C4-2B (cell line): ENCODE measurements around the gene TCN1.

Experiments
- H3K27ac ChIP-seq: fragments of 450-650 bp; 2 replicates; pipeline ENCODE4 v1.5.1; 2017
- ZFX ChIP-seq: fragments of 450-650 bp; IDR thresholded peaks from 2 replicates; pipeline ENCODE4 v1.6.1; 2017
- TF ChIP-seq, protein P1 (sequence below): fragments of 450-650 bp; conservative IDR thresholded peaks from 2 replicates; pipeline ENCODE4 v1.5.1; 2017; ENCODE audit warnings: mild to moderate bottlenecking

Gene TCN1

DNA sequence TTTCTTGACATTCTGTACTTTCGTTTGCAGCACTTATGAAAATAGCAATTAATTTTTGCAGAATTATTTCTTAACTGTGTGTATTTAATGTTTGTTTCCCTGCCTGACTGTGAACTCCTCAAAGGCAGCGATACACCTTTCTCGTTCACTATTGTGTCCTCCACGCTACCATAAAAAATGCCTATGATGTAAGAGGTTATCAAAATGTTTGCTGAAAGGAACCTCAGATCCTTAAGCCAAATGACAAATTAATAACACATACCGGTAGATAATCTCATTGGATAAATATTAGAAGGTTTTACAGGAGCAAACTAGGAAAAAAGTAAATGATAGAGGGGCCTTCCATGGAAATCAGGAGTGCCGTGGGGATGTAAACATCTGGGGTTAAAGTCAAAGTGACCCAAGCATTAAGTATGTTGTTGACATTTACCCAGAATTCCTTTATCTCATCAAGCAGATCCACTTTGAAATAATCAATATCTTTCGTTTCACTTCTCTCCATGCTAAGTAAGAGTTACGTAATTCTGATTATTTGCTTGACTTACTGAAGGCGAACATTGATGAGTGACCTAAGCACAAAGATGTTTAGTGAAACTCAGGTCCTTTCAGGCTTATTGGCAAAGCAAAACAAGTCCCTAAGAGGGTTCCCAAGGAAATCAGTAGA is 9.7 kb upstream of the TCN1 start:
- TF ChIP-seq, protein P1, sequence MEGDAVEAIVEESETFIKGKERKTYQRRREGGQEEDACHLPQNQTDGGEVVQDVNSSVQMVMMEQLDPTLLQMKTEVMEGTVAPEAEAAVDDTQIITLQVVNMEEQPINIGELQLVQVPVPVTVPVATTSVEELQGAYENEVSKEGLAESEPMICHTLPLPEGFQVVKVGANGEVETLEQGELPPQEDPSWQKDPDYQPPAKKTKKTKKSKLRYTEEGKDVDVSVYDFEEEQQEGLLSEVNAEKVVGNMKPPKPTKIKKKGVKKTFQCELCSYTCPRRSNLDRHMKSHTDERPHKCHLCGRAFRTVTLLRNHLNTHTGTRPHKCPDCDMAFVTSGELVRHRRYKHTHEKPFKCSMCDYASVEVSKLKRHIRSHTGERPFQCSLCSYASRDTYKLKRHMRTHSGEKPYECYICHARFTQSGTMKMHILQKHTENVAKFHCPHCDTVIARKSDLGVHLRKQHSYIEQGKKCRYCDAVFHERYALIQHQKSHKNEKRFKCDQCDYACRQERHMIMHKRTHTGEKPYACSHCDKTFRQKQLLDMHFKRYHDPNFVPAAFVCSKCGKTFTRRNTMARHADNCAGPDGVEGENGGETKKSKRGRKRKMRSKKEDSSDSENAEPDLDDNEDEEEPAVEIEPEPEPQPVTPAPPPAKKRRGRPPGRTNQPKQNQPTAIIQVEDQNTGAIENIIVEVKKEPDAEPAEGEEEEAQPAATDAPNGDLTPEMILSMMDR = no peak
- no peak for TF ChIP-seq ZFX
- H3K27ac ChIP-seq = no peak overlapping the region

DNA sequence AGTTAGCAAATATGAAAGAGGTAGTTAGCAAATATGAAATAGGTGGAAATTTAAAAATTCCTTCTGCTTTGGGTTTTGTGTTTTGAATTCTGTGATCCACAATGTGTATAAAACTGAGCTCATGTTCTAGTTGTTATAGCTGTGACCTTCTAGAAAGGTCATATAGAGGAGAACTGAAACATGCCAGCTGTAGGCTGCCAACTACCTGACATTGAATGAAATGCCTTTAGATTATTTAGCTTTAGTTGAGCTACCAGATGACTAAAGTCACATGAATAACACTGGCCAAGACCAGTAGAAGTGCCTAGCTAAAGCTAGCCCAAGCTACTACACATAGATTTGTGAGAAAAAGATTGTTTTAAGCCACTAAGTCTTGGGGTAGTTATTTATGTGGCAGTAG is 5.8 kb upstream of the TCN1 start:
- no peak overlapping the region for H3K27ac ChIP-seq
- TF ChIP-seq ZFX = no peak
- TF ChIP-seq, protein P1 = no peak

DNA sequence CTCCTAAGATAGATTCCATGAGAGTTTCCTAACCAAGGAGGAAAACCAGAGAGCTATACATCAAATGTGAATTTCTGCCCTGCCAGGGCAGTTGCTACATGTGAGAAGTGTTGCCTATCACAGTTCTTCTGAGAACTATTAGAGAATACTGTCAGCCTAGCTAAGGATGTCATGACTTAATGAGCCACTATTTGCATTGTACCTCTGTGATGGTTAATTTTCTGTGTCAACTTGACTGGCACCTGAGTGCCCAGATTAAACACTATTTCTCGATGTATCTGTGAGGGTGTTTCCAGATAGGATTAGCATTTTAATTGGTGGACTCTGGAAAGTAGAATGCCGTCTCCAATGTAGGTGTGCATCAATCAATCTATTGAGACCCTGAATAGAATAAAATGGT is 1.7 kb upstream of the TCN1 start:
- TF ChIP-seq ZFX = no peak
- TF ChIP-seq, protein P1 = no peak
- no peak overlapping the region for H3K27ac ChIP-seq

DNA sequence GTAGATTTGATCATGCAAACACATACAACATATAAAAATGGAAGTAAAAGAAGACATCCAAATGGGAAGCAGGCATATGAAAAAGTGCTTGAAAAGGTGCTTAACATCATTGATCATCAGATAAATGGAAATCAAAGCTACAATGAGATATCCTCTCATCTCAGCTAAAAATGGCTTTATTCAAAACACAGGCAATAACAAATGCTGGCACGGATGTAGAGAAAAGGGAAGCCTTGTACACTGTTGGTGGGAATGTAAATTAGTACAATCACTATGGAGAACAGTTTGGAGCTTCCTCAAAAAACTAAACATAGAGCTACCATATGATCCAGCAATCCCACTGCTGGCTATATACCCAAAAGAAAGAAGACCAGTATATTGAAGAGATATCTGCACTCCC is 549 bp upstream of the TCN1 start:
- TF ChIP-seq, protein P1 = no peak
- TF ChIP-seq ZFX = no peak
- H3K27ac ChIP-seq = no peak overlapping the region

DNA sequence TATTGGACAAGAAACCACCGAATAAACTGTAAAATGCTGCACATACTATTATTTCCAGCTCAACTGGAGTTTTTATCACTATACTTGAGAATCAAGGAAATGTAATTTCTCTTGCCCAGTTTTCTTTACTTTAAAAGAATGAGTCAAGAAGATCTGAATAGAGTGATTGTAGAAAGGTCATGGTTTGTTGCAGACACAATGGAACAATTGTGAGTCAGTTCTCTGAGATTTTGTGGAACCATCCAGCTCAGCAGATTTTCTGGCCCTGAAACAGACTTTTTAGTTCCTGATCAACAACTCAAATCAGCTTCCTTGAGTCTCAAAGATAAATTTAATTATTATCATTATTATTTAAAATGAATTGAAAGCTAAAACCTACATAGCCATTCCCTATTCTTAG is 1.3 kb downstream of the TCN1 start:
- H3K27ac ChIP-seq = no peak overlapping the region
- TF ChIP-seq ZFX = no peak
- TF ChIP-seq, protein P1 = no peak

DNA sequence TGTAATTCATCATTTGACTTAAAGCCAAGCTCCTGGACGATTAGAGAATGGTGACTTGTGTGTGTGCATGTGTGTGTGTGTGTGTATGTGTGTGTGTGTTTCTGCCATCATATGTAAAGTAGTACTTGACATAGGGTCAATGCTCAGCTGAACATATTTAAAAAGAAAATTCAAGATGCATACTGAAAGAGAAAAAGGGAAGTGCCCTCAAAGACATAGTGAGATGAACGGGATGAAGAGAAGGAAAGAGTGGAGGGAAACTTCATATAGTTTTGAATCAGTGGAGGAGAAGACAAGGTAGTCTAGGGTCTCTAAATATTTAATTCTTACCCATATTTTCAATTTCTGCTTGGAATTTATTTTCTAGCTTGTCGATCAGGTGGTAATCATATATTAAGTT is 4.0 kb downstream of the TCN1 start:
- no peak overlapping the region for H3K27ac ChIP-seq

DNA sequence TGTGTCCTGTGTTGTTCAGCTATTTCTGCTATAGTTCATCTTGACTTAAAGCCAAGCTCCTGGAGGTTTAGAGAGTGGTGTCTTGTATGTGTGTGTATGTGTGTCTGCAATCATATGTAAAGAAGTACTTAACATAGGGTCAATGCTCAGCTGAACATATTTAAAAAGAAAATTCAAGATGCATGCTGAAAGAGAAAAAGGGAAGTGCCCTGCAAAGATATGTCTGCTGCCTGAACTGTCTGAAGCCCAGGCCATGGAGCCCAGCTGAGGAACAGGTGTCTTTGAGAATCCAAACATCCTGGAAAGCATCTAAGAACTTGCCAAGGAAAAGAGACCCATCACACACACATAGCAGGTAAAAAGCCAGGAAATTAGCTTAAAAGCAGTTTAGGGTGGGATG is 6.6 kb downstream of the TCN1 start:
- H3K27ac ChIP-seq = no peak overlapping the region

More for the DNA sequence above, 4.0 kb downstream of the TCN1 start:
- no peak for TF ChIP-seq ZFX
- TF ChIP-seq, protein P1 = no peak

More for the DNA sequence above, 6.6 kb downstream of the TCN1 start:
- TF ChIP-seq ZFX = no peak
- TF ChIP-seq, protein P1 = no peak
